ENCODE measurements around the gene SPNS2.

The SPNS2 gene

DNA sequence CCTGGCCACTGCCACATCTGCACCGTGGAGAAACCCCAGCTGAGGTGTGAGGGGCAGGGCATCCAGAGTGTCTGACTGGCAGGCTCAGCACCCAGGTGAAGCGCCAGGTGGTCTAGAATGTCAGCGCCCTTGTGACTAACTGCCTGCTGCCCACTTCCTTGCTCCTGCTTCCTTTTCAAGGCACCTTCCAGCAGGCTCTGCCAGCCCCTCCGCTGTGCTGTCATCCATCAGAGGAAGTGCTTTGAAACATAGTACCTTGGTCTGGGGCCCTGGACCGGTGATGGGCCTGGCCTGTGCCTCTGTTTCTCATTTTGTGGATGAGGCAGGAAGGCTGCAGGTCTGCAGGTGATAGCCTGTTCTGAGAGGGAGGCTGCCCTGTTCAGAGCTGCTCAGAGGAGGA, 5.5 kb downstream of the SPNS2 start:
- no peak for DNase-seq

DNA sequence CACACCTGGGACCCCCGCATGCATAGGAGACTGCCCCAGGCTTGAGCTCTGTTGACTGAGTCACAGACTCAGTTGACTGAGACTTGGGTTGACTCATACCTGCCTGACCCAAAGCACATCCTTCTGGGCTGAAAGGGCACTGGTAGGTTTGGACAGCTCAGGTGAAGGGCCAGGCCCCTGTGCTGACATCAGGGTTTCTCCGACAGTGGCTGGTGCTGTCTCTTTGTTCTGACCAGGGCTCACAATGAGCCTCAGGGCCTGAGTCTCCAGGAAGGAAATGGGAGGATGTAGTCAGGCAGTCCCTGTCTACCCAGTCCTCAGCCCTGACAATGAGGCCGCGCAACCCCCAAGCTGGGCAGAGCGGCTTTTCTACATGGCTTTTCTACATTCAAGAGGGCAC, 6.5 kb downstream of the SPNS2 start:
- no peak for DNase-seq

DNA sequence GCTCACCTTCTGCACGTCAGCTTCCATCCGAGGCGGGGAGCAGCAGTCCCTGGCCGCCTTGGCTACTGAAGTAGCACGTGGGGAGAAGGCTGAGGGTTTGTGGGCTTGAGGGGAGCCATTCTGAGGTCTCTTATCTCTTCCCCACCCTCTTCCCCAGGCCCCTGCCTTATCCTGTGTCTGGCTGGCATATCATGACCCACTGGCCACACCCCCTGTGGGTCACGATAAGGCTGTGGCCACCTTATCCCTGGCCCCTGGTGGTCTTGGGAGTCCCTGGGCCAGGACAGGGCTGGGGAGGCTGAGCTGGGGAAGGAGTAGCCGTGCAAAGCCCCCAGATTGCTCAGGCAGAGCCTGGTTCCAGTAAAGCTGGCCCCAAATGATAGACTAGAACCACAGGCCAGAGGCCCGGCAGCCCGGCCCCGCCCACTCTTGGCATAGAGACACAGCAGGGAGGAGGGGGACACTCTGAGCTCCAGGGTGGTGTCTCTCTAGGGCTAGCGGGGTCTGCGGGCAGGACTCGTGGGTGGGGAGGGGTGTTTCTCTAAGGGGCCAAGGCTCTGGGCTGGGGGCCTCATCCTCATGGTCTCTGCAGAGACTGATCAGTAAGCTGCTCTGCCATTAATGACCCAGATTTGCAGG, 7.6 kb downstream of the SPNS2 start:
- no peak for DNase-seq

- no peak for DNase-seq
Observed at GRCh38 chr17:4506892-4507291, 8.2 kb downstream of the SPNS2 start.

GRCh38 chr17:4507361-4508111, 8.9 kb downstream of the SPNS2 start:
- DNase-seq = no peak

DNA sequence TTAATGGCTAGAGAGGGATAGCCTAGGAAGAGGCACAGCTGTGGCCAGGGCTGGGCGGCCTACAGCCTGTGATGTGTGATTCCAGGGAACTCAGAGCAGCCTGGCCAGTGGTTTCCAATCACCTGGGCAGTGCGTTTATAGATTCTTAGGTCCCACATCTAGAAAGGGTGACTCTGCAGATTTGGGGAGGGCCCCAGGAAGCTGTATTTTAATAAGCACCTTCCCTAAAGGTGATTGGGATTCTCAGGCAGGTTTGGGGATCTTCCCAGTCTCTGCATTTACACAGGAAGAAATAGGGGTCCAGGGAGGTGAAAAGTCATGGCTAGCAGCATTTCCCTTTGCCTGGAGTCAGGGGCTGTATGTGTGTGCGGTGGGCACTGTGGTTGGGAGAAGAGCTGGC, 9.5 kb downstream of the SPNS2 start:
- no peak for DNase-seq

GRCh38 chr17:4509401-4509800, 10.7 kb downstream of the SPNS2 start:
- DNase-seq = no peak

DNA sequence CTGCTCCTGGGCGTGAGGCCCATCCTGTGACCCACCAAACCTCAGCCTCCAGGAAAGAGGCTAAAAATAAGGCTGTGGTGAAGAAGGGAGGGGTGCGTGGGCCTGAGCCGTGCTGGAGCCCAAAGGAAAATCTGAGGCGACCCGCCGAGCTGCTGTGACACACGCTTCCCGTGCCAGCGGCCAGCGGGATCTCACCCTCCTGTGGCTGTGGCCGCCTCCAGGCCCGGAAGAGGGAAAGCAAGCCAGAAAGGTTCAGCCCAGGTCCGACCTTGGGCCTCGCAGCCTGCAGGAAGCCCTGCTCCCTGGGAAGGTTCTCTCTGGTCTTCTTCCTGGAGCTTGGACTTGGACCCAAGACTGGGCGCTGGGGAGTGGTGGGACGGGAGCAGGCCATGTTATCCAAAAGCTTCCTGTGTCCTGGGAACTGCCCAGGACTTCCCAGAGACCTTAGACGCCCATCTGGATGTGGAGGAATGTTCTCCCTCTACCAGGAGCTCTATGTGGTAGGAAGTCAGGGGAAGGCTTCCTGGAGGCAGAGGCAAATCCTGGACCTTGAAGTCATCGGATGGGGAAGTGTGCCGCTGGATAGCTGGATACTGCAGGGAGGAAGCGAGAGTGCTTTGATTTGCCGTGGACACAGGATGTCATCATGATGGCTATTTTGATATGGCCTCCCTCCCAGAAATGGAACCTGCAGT, 11.4 kb downstream of the SPNS2 start:
- no peak for DNase-seq

DNA sequence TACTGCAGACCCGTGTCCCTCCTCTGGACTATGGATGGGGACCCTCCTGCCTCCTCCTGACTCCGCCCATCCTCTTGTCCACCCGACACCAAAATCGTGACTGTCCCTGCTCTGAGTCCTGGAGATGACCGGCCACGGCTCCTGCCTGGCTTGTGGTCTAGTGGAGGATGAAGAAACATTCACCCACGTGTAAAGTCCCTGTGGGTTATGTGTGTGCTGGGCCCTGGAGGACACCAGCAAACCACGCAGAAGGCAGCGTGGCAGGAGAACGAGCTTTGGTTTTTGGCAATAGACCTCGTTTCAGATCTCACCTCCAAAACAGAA, 11.9 kb downstream of the SPNS2 start:
- no peak for DNase-seq

DNA sequence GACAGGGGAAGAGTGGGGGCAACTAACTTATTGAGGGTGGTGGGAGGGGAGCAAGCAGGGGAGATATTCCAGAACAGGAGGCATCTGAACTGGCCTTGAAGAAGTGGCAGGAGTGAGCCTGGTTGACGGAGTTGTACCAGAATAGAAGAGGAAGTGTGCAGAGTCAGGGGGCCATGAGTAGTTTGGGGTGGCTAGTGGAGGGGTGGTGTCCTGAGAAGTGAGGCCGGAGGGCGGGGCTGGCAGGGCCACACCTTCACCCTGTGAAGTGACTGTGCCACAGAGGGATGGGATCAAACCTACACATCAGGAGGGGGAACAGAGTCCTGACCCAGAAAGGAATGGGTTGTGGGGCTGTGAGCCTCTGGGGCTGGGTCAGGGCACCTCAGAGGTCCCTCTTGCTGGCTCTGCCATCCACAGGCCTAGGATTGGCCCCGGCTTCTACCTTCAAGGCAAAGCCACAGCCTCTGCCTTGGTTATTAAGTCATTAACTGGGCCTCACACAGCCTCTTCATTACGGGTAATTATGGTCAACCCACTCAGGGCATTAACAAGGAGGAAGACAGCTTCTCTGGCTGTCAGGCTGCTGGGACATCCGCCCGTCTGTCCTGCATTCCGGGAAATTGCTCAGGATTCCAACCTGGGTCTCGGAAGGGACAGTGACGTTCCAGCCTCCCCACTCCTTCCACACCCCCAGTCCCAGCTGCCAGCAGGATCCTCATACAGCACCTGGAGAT, 12.7 kb downstream of the SPNS2 start:
- no peak for DNase-seq

DNA sequence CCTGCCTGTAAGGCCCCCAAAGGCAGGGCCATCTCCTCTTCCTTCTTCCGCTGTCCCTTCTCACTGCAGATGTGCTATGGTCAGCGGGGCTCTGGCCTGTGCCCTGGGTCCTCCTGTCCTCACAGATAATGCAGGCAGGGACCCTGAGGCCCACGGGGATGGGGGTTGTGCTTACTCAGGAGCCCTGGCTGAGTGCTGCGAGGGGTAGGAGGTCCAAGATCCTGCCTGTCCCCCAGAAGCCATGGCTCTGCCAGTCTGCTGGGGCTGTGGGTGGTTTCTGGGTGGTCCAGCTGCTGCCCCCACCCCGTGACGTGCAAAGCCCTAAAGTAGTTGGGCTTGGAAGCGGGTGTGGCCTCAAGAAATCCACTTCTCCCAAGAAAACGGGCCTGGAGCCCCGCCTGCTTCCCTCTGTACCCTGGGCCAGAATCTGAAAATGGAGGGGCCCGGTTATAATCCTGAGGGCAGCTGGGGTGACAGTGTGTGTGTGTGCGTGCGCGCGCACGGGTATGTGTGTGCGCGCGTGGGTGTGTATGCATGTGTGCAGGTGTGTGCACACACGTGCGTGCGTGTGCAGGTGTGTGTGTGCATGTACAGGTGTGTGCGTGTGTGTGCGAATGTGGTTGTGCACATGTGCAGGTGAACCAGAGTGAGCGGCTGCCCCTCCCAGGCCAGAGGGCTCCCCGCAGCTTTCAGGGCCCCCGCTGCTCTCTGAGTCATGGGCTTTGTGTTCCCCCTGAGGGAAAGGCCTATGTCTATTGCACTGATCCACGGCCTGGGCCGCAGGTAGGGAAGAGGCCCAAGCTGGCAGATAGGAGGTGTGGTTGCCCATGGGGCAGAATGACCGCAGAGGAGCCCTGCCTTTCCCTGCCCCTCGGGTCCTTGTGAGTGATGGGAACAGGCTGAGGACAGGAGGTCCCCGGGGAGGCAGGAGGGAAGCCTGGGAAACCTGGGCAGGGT, 13.8 kb downstream of the SPNS2 start:
- DNase-seq = no peak

GRCh38 chr17:4513113-4514032, 14.7 kb downstream of the SPNS2 start:
- no peak for DNase-seq

DNA sequence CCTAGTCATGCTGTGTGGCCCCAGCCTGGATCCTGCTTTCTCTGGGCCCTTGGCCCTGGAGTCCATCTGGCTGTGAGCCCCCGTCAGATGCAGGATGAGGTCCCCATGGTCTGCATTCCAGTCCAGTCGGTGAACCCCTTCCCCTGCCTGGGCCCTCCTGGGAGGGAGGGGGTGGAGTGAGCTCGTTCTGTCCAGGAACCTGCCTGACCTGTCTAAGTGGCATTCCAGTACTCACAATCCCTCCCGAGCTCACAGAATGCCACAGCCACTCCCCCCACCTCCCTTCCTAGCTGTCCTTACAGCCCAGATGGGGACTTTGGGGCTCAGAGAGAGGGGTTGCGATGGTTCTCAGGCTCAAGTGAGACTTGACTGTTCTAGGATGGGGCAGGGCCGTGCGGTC, 15.5 kb downstream of the SPNS2 start:
- DNase-seq = no peak

DNA sequence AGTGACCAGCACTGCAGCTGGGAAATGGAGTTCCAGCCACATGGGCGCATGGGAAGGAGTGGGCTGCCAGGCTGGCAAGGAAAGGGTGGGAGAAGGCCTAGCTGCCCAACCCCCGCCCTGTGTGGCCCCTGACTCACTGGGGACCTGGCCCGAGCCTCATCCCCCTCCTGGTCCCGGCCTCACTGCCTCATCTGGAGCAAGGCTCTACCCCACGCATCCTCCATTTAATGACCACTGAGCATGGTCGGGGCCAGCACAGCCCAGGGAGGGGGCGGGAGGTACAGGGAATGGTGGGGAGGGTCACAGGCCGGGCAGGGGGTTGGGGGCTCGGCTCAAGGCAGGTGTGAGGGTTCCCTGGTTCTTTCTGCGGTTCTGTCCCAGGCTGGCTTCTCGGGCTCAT, 16.1 kb downstream of the SPNS2 start:
- no peak for DNase-seq

DNA sequence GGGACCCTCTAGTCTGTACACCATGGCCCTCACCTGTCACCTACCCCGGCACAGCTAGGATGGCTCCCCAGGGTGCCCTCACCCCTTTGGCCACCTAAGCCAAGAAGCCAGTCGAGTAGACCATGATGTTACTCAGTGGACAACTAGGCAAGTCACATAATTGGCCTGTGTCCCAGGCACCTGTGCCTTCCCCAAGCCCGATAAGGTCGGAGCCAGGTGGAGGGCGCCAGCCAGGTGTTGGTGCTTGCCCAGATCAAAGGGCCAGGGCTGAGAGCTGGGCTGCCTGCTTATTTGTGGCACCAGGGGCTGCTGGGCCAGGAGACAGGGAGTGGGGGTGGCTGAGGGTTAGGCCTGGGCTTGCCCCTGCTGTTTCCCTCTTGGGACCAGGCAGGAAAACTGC, 16.8 kb downstream of the SPNS2 start:
- DNase-seq = no peak

- DNase-seq = no peak
Observed at GRCh38 chr17:4516735-4517134, 18.1 kb downstream of the SPNS2 start.

DNA sequence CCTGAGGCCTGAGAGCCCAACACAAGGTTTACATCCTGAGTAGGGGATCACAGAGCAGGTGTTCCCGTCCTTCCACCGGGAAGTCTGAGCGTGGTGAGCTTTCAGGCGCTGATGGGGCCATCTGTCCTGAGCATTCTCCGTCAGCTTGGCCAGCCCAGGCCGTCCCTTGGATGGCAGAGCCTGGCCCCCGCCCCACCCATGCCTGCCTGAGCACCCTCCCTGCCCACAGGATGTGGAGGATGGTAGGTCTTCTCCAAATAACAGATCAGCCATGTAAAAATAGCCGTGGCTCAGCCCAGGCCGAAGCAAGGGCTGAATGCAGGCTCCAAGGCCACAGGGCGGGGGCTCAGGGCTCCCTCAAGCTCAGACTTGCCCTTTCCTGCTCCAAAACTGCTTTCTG, 20.2 kb downstream of the SPNS2 start:
- no peak for DNase-seq

GRCh38 chr17:4519361-4519788, 20.7 kb downstream of the SPNS2 start:
- no peak for DNase-seq

- no peak for DNase-seq
Observed at GRCh38 chr17:4520060-4520893, 21.6 kb downstream of the SPNS2 start.

DNA sequence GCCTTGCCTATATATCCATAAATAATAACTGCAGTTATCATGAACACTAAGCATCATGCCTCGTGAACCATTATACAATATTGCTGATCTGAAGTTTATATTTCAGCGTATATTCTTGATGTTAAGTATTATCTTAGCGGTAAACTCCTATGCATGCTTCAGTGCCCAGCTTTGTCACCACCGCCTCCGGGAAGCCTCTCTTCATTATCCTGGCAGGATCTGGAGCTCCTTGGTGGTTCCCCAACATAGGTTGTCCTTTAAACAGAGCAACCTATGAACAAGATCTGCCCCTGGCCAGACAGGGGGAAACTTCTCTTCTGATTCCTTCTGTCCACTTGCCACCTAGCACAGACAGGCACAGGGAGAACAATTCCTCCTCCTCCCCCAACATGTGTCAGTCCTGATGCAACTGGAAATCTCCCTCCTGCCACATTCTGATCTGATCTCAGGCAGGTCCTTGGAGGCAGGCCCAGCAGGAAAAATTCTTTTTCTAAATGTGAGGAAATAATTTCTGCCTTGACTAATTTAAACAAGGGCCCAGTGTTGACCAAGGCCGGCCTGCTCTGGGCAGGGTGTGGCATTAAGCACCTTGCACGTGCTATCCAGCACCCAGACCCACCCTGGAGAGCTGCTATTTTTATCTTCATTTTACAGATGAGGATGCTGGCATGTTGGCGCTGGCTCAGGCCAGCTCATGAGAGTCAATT, 22.4 kb downstream of the SPNS2 start:
- no peak for DNase-seq

Measured in NCI-H2227 treated with DMSO at 0.1 percent for 48 hours (cell line).